Islet precursor cell (in vitro differentiated cells): ENCODE data around the gene PRM3.

ENCODE experiments used
- DNase-seq: peaks from one replicate; pipeline ENCODE4 v3.0.0-alpha.2; 2018

PRM3 gene

DNA sequence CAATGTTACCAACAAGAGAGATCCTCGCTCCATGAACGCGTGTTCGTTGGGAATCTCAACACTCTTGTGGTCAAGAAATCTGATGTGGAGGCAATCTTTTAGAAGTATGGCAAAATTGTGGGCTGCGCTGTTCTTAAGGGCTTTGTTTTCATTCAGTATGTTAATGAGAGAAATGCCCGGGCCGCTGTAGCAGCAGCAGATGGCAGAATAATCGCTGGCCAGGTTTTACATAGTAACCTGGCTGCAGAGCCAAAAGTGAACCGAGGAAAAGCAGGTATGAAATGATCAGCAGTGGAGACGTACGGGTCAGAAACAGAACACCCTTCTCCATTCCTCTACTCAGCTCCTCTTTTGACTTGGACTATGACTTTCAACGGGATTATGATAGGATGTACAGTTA lies 30.8 kb downstream of the PRM3 start:
- DNase-seq: no peak

DNA sequence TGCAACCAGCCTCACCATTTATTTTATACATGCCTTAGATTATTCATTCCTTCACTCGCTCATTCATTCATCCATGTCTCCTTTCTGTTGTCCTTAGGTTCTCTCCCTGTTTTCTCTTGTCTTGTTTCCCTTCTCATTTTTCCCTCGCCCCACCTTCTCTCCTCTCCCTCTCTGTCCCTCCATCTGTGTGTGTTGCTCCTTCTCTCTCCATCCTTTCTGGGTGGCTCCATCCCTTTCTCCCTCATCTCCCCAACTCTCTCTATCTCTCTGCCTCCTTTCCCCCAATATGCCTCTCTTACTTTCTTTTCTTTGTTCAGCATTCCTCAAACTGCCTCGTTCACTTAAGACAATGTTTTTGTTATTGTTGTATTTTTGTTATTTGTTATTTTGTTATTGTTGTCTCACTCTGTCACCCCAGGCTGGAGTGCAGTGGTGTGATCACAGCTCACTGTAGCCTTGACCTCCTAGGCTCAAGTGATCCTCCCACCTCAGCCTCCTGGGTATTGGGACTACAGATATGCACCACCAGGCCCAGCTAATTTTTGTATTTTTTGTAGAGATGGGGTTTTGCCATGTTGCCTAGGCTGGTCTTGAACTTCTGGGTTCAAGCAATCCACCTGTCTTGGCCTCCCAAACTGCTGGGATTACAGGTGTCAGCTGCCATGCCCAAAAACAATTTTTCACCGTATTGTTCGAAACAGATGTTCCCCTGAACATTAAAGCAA lies 31.8 kb downstream of the PRM3 start:
- no peak for DNase-seq

DNA sequence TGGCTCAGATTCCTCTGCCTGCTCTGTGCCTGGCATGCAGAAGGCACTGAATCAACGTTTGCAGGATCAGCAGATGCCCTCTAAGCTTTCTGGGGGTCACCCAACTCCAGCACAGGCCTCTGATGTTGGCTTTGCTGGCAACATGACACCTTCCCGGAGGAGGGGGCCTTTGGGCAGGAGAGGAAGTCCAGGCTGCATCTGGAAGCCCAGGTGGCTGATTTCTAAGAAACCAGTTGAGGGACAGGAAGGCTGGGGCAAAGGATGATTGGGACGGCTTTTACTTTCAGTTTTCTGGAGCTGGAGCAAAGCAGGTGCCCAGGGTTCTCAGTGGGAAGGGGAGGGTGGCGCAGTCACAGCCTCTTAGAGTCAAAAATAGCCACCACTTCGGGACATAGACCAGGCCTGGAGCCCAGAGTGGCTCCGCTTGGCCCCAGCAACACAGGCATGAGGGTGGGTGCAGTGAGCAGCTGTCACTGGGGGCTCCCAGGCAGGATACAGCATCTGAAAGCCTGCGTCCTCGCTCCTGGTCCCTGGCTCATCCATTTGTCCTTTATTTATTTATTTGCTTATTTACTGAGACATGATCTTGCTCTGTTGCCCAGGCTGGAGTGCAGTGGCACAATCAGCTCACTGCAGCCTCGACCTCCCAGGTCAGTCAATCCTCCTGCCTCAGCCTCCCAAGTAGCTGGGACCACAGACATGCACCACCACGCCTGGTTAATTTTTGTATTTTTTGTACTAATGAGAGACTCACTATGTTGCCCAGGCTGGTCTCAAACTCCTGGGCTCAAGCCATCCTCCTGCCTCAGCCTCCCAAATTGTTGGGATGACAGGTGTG lies 32.6 kb downstream of the PRM3 start:
- no peak for DNase-seq

DNA sequence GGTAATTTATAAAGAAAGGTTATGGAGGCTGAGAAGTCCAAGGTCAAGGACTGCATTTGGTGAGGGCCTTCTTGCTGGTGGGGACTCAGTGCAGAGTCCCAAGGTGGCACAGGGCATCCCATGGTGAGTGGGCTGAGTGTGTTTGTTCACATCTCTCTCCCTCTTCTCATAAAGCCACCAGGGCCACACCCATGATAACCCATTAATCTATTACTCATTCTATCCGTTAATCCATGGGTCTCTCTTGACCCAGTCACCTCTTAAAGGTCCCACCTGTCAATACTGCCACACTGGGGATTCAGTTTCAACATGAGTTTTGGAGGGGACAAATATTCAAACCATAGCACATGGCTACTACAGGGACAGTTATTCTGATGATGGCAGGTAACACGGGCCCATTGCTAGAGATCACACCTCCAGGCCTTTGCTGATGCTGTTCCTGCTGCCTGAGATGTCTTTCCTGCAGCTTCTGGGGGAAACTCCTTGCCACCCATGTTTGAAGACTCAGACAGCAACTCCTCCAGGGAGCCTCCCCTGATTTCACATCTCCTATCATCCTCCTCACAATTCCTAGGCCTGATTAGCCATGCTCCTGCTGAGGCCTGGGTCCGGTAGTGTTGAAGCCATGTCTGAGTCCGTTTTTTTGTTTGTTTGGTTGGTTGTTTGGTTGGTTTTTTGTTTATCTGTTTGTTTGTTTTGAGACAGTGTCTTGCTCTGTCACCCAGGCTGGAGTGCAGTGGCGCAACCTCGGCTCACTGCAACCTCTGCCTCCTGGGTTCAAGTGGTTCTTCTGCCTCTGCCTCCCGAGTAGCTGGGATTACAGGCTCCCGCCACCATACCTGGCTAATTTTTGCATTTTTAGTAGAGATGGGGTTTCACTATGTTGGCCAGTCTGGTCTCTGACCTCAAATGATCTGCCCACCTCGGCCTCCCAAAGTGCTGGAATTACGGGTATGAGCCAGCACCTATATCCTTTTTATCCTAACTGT lies 33.5 kb downstream of the PRM3 start:
- no peak for DNase-seq

DNA sequence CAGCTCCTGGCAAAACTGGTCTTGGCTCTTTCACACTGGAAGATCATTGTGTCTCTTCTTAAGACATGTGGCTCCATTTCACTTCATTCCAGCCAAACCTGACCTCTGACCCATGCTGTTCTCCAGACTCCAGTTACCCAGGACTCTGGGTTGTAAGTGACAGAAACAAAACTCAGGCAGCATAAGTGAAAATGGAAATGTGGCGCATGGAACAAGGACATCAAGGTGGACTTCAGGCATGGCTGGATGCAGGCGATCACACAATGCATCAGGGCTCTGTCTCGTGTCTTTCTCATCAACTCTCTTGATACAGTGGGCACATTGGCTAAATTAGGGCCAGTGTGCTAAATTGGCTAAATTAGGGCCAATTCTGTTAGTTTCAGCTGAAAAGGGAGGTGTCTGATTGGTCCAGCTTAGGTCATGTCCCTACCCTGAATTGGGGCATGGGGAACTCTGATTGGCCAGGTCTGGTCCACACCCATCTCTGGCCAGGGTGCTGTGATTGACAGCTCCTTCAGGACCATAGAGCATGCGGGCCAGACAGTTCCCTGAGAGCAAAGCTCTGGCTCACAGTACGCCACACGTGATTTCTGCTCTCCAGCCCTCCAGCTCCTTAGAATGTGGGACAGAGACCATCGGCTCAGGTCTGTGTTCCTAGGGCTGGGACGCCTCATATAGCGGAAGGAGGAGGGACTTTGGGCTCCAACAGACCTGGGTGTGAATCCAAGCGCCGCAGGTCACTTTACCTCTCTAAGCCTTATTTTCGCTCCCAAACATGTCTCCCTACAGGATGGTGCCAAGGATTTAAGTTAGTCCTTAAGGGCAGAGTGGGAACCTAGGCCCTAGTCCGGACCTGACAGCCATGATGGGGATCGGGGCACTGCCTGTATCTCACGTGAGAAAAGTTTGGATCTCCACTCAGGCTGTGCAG lies 34.9 kb downstream of the PRM3 start:
- DNase-seq: no peak

DNA sequence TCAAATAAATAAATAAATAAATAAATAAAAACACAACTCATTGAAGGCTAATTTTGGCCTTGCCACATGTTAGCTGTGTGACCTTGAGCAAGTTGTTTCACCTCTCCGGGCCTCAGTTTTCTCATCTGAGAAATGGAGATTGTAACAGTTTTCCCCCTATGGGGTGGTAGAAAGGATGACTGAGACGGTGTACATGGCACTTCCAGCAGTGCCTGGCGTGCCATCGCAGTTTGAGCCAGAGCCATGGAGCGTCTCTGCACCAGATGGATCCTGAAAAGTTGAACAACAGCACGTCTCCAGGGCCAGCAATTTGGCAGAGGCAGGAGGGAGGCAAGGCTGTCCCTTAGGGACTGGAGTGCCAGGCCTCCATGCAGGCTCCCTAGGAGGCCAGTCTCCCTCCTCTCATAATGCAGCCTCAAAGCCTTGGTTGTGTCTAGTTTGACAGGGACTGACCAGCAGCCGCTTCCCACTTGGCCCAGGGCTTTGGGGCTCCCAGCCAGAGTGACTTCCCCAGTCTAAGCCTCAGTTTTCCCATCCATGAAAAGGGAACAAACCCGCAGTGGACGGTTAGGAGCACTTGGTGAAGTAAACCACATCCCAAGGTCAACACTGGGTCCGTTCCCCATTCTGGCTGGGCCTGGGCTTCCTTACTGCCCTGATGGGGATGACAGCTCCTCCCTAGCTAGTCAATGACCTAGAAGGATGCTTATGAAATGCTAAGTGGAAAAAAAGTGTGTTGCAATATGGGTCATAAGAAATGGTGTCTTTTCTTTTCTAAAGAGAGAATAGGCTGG lies 36.8 kb downstream of the PRM3 start:
- DNase-seq: no peak

DNA sequence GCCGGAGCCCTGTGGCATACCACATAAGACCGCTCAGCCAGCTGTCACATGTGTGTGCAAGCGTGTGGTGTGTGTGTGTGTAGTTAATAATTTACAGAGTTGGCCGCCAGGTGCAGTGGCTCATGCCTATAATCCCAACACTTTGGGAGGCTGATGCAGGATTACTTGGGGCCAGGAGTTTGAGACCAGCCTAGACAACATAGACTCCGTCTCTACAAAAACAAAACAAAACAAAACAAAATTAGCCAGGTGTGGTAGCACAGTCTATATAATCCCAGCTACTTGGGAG lies 37.8 kb downstream of the PRM3 start:
- no peak for DNase-seq

DNA sequence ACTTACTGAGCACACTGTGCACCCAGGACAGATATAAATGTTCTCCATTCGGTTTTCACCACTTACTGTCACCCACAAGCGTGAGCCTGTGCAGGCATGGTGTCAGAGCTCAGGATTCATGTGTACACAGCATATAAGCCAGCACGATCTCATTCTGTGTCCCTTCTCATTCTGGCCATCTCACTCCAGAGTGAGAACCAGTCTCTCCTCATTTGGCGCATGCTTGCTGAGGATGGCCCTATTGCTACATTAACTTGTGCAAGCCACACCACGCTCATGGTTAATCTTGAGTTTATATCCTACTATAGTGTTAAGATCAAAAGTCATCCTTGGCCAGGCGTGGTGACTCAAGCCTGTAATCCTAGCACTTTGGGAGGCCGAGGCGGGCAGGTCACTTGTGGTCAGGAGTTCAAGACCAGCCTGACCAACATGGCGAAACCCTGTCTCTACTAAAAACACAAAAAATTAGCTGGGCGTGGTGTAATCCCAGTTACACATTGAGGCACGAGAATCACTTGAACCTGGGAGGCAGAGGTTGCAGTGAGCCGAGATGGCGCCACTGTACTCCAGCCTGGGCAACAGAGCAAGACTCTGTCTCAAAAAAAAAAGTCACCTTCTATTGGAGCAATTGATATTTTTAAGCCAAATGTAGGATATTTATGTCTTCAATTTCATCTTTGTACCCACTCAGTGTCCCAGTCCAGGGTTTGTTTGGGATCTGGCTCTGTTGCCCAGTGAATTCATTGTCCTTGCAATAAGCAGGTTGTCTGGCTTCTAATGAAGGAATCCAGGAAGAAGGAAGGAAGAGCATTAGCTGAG lies 38.3 kb downstream of the PRM3 start:
- DNase-seq: no peak

DNA sequence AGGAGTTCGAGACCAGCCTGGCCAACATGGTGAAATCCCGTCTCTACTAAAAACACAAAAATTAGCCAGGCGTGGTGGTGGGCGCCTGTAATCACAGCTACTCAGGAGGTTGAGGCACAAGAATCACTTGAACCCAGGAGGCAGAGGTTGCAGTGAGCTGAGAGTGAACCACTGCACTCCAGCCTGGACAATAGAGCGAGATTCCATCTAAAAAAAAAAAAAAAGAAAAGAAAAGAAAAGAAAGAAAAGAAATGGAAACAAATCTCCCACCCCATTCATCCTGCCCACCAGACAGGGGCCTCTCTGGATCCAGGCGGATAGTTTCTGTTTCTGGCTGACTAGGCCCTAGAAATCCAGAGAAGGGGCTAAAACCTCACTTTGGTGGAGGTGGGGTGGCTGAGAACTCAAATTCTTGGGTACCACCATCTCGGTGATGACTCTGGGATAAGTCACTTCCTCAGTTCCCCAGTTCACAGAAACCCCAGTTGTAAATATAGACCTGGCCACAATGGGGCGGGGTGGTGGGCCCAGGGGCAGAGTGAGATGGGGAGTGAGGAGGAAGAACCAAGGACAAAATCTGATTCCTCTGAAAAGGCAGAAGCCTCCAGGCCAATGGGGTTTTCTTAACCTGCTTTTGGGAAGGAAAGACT lies 39.6 kb downstream of the PRM3 start:
- DNase-seq: no peak

DNA sequence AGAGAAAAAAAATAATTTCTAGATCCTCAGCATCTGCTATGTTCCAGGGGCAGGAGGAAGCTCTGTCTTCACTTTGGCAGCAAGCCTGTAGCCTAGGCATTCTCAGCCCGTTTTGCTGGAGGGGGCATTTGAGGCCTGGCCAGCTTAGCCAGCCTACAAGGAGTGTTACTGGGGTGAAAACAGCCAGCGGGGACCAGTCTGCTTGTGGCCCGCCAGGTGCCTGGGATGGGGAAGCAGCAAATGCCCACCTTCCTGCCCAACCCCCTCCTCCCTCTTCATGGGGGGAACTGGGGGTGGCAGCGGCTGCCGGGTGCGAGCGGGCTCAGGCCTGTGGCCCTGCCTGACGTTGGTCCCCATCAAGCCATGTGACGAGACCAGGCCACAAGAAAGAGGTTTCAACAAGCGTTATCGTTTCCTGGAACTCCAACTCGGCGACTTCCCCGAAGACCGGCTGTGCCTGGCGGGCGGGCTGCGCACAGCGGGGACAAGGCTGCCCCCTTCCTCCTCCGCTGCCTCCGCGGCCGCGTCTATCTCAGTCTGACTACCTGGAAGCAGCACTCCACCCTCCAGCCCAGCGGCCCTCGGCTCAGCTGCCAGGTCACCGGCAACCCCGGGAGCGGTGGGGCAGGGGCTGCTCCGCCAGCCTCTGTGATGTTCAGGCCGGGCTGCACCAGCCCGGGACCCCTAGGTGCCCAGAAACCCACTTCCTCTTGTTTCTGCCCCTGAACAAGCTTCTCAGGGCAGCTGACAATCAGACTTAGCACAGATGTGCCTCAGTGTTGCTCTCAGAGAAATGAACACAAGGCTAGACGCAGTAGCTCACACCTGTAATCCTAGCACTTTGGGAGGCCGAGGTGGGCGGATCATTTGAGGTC lies 40.3 kb downstream of the PRM3 start:
- no peak for DNase-seq

DNA sequence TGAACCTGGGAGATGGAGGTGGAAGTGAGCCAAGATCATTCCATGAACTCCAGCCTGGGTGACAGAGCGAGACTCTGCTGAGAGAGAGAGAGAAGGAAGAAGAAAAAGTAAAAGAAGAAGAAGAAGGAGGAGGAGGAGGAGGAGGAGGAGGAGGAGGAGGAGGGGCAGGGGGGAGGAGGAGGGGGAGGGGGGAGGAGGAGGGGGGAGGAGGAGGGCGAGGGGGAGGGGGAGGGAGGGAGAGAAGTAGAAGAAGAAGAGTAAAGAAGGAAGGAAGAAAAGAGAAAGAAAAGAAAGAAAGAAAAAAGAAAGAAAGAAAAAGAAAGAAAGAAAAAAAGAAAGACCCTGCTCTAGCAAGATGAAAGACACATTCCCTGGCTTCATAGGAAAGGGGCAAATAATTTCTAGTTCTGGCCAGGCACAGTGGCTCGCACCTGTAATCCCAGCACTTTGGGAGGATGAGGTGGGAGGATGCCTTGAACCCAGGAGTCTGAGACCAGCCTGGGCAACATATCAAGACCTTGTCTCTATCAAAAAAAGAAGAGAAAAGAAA lies 41.1 kb downstream of the PRM3 start:
- DNase-seq: no peak

DNA sequence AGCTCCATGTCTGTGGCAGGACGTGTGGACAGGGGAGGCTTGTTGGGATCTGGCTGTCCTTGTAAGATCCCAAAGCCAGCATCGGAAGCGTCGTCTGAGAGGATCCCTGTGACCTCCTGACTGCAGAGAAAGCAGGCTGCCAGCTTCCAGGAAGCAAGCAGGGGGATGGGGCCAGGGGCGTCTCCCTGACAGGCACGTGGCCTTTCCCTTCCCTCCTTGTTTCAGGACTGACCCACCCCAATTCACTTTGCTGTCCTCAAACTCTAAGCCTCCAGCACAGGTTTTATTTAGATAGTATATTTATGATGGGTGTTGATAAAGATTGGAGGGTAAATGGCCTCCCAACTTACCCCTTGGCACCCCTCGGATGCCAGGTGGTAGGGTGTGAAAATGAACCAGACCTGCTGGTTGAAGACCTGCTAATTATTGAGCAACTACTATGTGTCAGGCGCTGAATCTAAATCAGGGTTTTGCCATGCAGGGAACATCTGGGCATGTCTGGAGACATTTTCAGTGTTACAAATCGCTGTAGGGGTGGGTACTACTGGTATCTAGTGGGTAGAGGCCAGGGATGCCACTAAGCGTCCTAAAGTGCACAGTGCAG lies 42.0 kb downstream of the PRM3 start:
- no peak for DNase-seq

DNA sequence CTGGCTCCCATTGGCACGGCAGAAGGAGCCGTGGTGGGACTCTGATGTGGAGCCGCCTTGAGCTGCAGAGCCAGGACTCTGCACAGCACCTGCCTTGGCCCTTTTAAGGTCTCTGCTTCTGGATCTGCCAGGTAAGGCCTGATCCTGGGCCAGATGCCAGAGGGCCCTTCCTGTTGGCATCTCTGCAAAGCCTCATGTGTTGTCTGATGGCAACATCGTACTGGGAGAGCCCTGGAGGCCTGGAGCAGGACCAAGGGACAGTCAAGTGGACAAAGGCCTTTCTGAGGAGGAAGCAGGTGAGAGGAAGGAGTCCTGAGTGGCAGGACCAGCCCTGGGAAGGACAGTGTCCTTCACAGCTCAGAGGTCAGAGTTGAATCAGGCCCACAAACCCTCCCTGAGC lies 43.5 kb downstream of the PRM3 start:
- no peak for DNase-seq

DNA sequence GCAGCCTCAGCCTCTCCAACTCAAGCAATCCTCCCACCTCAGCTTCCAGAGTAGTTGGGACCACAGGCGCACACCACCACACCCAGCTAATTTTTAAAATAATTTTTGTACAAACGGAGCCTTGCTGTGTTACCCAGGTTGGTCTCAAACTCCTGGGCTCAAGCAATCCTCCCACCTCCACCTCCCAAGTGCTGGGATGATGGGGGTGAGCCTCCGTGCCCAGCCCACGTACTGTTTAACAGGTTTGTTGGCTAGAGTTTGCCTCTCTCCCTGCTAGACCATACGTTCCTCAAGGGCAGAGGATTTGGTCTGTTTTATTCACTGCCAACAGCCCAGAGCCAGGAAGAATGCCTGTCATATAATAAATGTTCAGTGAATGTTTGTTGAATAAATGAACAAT lies 44.0 kb downstream of the PRM3 start:
- no peak for DNase-seq

DNA sequence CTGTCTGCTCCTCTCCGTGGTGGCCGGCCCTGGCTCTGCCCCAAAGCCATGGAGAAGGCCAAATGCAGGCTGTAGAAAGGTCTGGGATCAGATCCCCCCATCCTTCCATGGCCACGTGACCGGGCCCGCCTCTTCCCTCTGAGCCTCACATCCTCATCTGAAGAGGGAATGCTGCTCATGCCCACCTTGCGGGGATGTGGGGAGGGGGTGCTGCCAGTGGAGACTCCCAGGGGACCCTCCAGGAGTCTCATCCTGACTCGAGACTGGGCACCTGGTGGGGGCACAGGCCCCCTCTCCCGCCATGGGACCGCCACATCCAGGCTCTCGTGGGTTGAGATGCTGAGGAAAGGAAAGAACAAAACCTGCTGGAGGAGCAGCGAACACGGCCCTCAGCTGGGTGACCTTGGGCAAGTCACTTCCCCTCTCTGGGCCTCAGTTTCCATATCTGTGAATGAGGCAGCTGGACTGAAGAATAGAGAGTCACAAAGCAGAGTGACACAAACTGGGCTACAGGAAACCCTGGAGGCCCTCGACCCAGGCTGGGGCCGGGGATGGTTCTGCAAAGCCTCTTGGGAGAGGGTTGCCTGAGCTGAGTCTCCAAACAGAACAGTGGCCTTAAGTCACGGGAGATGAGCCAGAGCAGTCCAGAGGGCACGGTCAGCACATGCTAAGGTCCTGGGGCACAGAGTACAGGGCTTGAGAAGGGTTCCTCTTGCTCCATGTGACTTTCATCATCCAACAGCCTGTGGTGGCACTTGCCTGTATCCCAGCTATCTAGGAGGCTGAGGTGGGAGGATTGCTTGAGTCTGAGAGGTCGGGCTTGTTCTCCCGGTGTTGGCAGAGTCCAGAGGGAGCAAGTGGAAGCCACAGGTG lies 47.5 kb downstream of the PRM3 start:
- no peak for DNase-seq

DNA sequence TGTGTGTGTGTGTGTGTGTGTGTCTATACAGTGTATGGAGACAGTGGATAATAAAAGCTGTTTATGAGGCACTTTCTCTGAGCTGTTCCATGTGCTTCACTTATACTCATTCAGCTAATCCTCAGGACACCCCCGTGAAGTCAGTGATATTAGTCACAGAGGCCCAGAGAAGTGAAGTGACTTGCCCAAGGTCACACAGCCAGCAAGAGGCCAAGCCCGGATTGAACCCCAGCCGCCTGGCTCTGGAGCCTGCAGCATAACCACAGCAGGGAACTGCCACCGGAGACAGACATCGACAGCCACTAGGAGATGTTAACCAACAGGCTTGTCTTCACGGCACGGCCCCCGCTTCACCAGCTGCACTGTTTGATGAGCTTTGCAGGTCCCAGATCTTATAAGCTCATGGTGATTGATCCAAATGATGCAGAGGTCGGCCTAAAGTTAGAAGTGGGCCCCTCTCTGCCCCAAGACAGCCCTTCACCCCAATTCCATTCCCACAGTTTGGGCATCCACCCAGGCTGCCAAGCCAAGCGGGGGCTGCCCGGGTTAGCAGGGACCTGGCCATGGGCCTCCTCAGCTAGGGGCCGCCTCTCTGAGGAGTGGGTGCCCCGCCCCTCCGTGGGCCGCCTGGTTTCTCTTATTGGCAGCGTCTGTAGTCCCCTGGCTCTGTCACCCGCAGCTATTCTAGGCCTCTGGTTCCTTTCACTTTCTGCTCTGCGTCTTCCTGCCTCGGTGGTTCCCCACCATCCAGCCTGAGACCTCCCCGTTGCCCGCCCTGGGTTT lies 48.3 kb downstream of the PRM3 start:
- no peak for DNase-seq
